PFSK-1 (cell line): ENCODE results near the gene TLR3.

ENCODE experiments used
- FOXP2 ChIP-seq: optimal IDR thresholded peaks from 2 replicates; pipeline ENCODE3; 2011; ENCODE audit warnings: borderline replicate concordance, control low read depth, inconsistent platforms; ENCODE audit not compliant: insufficient read depth; ENCODE audit errors: extremely low read length, extremely low read depth
- POLR2AphosphoS5 ChIP-seq: IDR thresholded peaks from 2 replicates; pipeline ENCODE4 v1.6.1; 2012; ENCODE audit warnings: low read depth, mild to moderate bottlenecking, control low read depth, low read length, moderate library complexity
- SIN3A ChIP-seq: IDR thresholded peaks from 2 replicates; pipeline ENCODE4 v1.6.1; 2012; ENCODE audit warnings: mild to moderate bottlenecking, low read length, moderate library complexity, borderline replicate concordance; ENCODE audit not compliant: insufficient read depth
- TAF1 ChIP-seq: IDR thresholded peaks from 2 replicates; pipeline ENCODE4 v1.6.1; 2012; ENCODE audit warnings: low read length, control low read depth, borderline replicate concordance; ENCODE audit not compliant: insufficient read depth
- TF ChIP-seq, protein P1 (sequence below), 2 experiments: IDR thresholded peaks; 2 replicates each; pipeline versions ENCODE4 v1.6.1 to v1.8.0; 2011 to 2012; ENCODE audit warnings: low read depth in 2 of 2, low read length in 2 of 2, control low read depth in 1 of 2, inconsistent platforms in 1 of 2, mild to moderate bottlenecking in 1 of 2, moderate library complexity in 1 of 2; ENCODE audit not compliant: insufficient read depth in 1 of 2

The TLR3 gene

GRCh38 chr4:186108391-186108790, 39.4 kb downstream of the TLR3 start:
- TF ChIP-seq TAF1 (no peak), SIN3A (no peak), POLR2AphosphoS5 (no peak), FOXP2 (no peak)
- TF ChIP-seq, protein P1, sequence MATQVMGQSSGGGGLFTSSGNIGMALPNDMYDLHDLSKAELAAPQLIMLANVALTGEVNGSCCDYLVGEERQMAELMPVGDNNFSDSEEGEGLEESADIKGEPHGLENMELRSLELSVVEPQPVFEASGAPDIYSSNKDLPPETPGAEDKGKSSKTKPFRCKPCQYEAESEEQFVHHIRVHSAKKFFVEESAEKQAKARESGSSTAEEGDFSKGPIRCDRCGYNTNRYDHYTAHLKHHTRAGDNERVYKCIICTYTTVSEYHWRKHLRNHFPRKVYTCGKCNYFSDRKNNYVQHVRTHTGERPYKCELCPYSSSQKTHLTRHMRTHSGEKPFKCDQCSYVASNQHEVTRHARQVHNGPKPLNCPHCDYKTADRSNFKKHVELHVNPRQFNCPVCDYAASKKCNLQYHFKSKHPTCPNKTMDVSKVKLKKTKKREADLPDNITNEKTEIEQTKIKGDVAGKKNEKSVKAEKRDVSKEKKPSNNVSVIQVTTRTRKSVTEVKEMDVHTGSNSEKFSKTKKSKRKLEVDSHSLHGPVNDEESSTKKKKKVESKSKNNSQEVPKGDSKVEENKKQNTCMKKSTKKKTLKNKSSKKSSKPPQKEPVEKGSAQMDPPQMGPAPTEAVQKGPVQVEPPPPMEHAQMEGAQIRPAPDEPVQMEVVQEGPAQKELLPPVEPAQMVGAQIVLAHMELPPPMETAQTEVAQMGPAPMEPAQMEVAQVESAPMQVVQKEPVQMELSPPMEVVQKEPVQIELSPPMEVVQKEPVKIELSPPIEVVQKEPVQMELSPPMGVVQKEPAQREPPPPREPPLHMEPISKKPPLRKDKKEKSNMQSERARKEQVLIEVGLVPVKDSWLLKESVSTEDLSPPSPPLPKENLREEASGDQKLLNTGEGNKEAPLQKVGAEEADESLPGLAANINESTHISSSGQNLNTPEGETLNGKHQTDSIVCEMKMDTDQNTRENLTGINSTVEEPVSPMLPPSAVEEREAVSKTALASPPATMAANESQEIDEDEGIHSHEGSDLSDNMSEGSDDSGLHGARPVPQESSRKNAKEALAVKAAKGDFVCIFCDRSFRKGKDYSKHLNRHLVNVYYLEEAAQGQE (IDR thresholded peaks at IDR 0.05; ENCODE audit: insufficient read depth in 1 of 2, low read depth in 2 of 2, low read length in 2 of 2): no peak

- no peak for TF ChIP-seq FOXP2
- TF ChIP-seq TAF1: no peak
- TF ChIP-seq POLR2AphosphoS5: no peak
- TF ChIP-seq SIN3A: no peak
- TF ChIP-seq, protein P1 (IDR thresholded peaks at IDR 0.05; ENCODE audit: insufficient read depth in 1 of 2, low read depth in 2 of 2, low read length in 2 of 2): no peak
These were observed 40.3 kb downstream of the TLR3 start for GRCh38 chr4:186109245-186109644.

DNA sequence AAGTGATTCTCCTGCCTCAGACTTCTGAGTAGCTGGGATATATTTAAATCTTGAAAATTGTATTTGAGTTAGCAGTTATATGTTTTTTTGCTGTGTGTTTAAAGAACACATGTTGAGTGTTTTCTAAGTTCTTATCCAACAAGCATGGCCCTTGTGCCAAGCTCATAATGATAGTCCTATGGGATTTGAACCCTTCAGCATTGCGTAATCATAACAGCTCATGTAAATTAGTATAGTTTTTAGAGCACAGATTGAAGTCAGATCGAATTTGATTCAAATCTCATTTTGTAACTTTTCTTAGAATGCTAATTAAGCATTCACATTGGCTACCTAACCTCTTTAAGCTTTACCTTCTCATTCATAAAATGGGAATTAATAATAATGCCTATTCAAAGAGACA, 47.7 kb downstream of the TLR3 start:
- TF ChIP-seq POLR2AphosphoS5 (no peak), FOXP2 (no peak), TAF1 (no peak), SIN3A (no peak)
- TF ChIP-seq, protein P1 (IDR thresholded peaks at IDR 0.05; ENCODE audit: insufficient read depth in 1 of 2, low read depth in 2 of 2, low read length in 2 of 2): no peak

DNA sequence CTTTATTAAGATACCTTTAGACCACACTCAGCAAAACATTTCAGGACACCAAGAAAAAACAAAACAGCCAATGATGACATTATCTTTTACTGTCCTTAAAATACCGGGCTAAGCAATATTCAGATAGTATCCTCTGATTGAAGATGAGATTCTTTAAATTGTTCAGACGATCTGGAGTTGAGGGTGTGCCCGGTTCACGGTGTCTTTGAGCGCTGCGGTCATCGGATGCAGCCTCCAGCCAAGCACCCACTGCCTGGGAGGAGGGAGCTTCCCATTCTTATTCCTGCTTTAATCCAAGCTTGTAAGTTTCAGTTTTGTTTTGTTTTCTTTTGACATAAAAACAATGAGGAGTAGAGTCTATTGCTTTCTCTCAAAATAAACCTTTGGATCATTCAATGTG, 49.6 kb downstream of the TLR3 start:
- no peak for TF ChIP-seq TAF1
- no peak for TF ChIP-seq FOXP2
- TF ChIP-seq, protein P1 (IDR thresholded peaks at IDR 0.05; ENCODE audit: insufficient read depth in 1 of 2, low read depth in 2 of 2, low read length in 2 of 2): no peak
- TF ChIP-seq POLR2AphosphoS5: no peak
- TF ChIP-seq SIN3A: no peak

DNA sequence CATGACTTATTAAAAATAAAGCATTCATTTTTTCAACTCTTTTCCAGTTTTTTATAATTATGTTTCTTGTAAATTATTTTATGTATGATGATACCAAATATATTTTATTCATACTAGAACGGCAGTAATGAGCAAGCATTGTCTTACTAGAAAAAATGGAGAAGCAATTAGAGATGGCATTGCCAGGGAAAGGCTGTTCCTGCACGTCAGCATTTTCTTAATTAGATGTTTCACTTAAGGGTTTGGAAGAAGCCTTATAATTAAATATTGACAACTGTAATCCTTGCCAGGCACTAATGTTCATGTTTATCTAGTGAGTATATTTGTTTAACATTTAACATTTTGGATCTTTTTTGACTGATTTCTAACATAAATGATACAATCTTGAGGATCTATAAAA, 52.1 kb downstream of the TLR3 start:
- TF ChIP-seq SIN3A: no peak
- TF ChIP-seq TAF1: no peak
- TF ChIP-seq FOXP2: no peak
- TF ChIP-seq, protein P1 (IDR thresholded peaks at IDR 0.05; ENCODE audit: insufficient read depth in 1 of 2, low read depth in 2 of 2, low read length in 2 of 2): no peak
- no peak for TF ChIP-seq POLR2AphosphoS5
